ENCODE results near the gene EVA1A.

EVA1A gene

DNA sequence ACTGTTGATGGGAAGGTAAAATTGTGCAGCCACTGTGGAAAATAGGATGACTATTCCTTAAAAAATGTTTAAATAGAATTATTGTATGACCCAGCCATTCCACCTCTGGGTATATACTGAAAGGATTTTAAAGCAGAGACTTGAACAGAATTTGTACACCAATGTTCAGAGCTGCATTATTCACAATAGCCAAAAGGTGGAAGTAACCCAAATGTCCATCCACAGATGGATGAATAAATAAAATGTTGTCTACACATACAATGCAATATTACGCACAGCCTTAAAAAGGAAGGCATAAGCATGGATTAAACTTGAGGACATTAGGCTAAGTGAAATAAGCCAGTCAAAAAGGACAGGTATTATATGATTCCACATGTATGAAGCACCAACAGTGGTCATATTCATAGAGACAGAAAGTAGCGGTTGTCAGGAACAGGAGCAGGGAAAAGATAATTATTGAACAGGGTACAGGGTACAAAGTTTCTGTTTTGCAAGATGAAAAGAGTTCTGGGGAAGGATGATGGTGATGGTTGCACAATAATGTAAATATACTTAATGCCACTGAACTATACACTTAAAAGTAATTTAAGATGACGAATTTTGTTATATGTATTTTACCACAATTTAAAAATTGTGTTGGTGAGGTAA is 39.4 kb downstream of the EVA1A start:
- no peak for DNase-seq
- Histone ChIP-seq H4K20me1 (ENCODE audit: insufficient read depth, low read length) (0 out of 2 replicates have a peak, but pooled peaks cover 2% of the 10 kb centered on the region), H3K4me1 (ENCODE audit: insufficient read depth, low read length) (peaks cover 41% of the 10 kb centered on the region), H3K4me2 (ENCODE audit: insufficient read depth, low read length) (no peak overlapping the region), H3K36me3 (ENCODE audit: insufficient read depth, low read length) (peaks cover 57% of the 10 kb centered on the region), H3K4me3 (ENCODE audit: low read depth in 1 of 2, low read length in 2 of 2) (no peak overlapping the region), H3K9ac (ENCODE audit: low read depth, low read length) (no peak overlapping the region), H3K9me3 (ENCODE audit: insufficient read depth, low read length, severe bottlenecking) (no peaks in the 10 kb centered on the region), H3K27me3 (ENCODE audit: insufficient read depth, low read length, poor library complexity) (no peaks in the 10 kb centered on the region), H3K27ac (ENCODE audit: low read length) (no peak overlapping the region), H3K79me2 (ENCODE audit: insufficient read depth, low read length) (peaks cover 46% of the 10 kb centered on the region), H2AFZ (ENCODE audit: low read depth, low read length) (no peak overlapping the region)
- TF ChIP-seq EZH2 (IDR thresholded peaks at IDR 0.05; ENCODE audit: borderline replicate concordance, low read depth, low read length, severe bottlenecking), result no peak
- no peak for TF ChIP-seq CTCF (IDR thresholded peaks at IDR 0.05; ENCODE audit: borderline replicate concordance, extremely low read depth, low read length, poor library complexity, severe bottlenecking)
- no peak for ATAC-seq (ENCODE audit: insufficient read depth, low read depth)

DNA sequence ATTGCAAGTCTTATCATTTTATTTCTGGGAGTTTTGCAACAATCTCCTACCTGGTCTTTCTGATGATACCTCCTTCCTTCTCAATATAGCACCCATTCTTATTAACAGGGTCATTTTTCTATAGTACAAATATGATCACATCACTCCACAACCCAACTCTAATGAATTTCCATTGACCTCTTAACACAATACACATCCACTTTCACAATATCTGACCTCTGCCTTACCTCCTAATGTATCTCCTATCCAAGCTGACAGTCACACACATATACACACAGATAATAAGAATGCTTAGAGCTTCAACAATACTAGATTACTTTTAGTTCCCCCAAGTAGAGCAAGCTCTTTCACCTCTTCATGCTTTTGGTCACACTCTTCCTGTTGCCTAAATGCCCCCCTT is 40.9 kb downstream of the EVA1A start:
- peaks cover 26% of the 10 kb centered on the region for H3K4me1 ChIP-seq (ENCODE audit: insufficient read depth, low read length)
- H4K20me1 ChIP-seq (ENCODE audit: insufficient read depth, low read length), result 0 out of 2 replicates have a peak, but pooled peaks cover 2% of the 10 kb centered on the region
- no peak overlapping the region for H3K4me3 ChIP-seq (ENCODE audit: low read depth in 1 of 2, low read length in 2 of 2)
- peaks cover 32% of the 10 kb centered on the region for H3K79me2 ChIP-seq (ENCODE audit: insufficient read depth, low read length)
- no peak overlapping the region for H3K9ac ChIP-seq (ENCODE audit: low read depth, low read length)
- TF ChIP-seq EZH2 (IDR thresholded peaks at IDR 0.05; ENCODE audit: borderline replicate concordance, low read depth, low read length, severe bottlenecking) (no peak), CTCF (IDR thresholded peaks at IDR 0.05; ENCODE audit: borderline replicate concordance, extremely low read depth, low read length, poor library complexity, severe bottlenecking) (no peak)
- peaks cover 63% of the 10 kb centered on the region for H3K36me3 ChIP-seq (ENCODE audit: insufficient read depth, low read length)
- no peaks in the 10 kb centered on the region for H3K27me3 ChIP-seq (ENCODE audit: insufficient read depth, low read length, poor library complexity)
- no peak overlapping the region for H2AFZ ChIP-seq (ENCODE audit: low read depth, low read length)
- no peak overlapping the region for H3K4me2 ChIP-seq (ENCODE audit: insufficient read depth, low read length)
- no peak for DNase-seq
- H3K27ac ChIP-seq (ENCODE audit: low read length), result no peak overlapping the region
- no peaks in the 10 kb centered on the region for H3K9me3 ChIP-seq (ENCODE audit: insufficient read depth, low read length, severe bottlenecking)
- ATAC-seq (ENCODE audit: insufficient read depth, low read depth), result no peak

DNA sequence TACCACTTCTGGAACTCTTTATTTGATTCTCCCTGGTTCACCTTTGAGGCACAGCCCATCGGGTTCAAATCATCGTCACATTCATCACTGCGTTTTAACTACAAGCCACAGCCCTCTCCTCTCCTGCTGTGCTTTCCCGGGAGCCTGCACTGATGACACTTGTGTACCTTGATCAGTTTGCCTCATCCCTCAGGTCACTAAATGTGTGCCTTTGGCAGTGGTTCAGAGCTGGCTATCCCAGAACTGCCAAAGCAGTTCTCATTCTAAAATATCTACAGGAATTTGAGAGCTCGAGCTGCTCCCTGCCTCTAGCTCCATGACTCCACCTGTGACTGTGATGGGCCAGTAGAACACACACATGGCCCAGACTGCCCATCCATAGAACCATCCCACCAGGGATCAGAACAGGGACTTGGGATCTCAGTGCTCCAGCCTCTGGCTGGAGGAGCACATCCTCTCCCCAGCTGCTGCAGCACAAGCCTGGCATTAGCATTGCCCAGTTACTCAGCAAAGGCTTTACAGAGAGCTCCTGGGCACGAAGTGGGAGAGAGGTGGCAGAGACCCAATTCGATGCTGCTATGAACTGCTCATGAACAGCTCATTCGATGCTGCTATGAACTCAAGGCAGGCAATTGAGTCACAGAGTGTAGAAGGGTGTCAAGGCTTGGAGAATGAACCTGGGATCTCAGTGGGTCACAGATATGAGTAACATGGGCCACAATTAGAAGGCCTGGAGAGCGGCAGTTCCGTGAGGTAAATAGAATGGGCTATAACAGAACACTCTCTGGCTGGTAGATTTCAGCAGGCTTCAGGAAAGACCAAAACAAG is 41.9 kb downstream of the EVA1A start:
- Histone ChIP-seq H3K9me3 (ENCODE audit: insufficient read depth, low read length, severe bottlenecking) (peaks cover 3% of the 10 kb centered on the region), H3K4me2 (ENCODE audit: insufficient read depth, low read length) (no peak overlapping the region), H3K4me1 (ENCODE audit: insufficient read depth, low read length) (peaks cover 16% of the 10 kb centered on the region), H3K27ac (ENCODE audit: low read length) (peak overlapping the region; percentile 0; the same call in 1 of the 2 replicates), H4K20me1 (ENCODE audit: insufficient read depth, low read length) (no peaks in the 10 kb centered on the region), H2AFZ (ENCODE audit: low read depth, low read length) (no peak overlapping the region), H3K4me3 (ENCODE audit: low read depth in 1 of 2, low read length in 2 of 2) (no peak overlapping the region), H3K27me3 (ENCODE audit: insufficient read depth, low read length, poor library complexity) (no peaks in the 10 kb centered on the region), H3K79me2 (ENCODE audit: insufficient read depth, low read length) (peaks cover 28% of the 10 kb centered on the region), H3K9ac (ENCODE audit: low read depth, low read length) (no peak overlapping the region), H3K36me3 (ENCODE audit: insufficient read depth, low read length) (peaks cover 72% of the 10 kb centered on the region)
- TF ChIP-seq CTCF (IDR thresholded peaks at IDR 0.05; ENCODE audit: borderline replicate concordance, extremely low read depth, low read length, poor library complexity, severe bottlenecking) (no peak), EZH2 (IDR thresholded peaks at IDR 0.05; ENCODE audit: borderline replicate concordance, low read depth, low read length, severe bottlenecking) (no peak)
- DNase-seq, result no peak
- ATAC-seq (ENCODE audit: insufficient read depth, low read depth), result no peak
